Tongue (tissue), 2 donors: ENCODE measurements around the gene CCDC102A. TPM values are rescaled to one million over a fixed set of nuclear protein-coding genes. Genes with fewer than 3 reads are reported as not detected.

Experiments
- DNase-seq: peaks from one replicate; pipeline ENCODE4 v3.0.0-alpha.2; 2015
- total RNA-seq: library from RNA; depleted of rRNA; stranded (reverse); fragments of >200 nt; gene quantifications from one replicate; pipeline ENCODE4 v1.2.3, GENCODE V29; 2014

Gene CCDC102A
- total RNA-seq, 1 donor from 2014 or later: 17.5 TPM

- no peak for DNase-seq
Observed at GRCh38 chr16:57518520-57518919, 17.9 kb downstream of the CCDC102A start.

GRCh38 chr16:57517397-57518367, 18.7 kb downstream of the CCDC102A start:
- DNase-seq: no peak

GRCh38 chr16:57516773-57517172, 19.6 kb downstream of the CCDC102A start:
- no peak for DNase-seq

GRCh38 chr16:57516176-57516725, 20.1 kb downstream of the CCDC102A start:
- no peak for DNase-seq

GRCh38 chr16:57514791-57515600, 21.4 kb downstream of the CCDC102A start:
- DNase-seq: no peak

- DNase-seq: no peak
Observed at GRCh38 chr16:57514371-57514770, 22.0 kb downstream of the CCDC102A start.

GRCh38 chr16:57513371-57514102, 22.8 kb downstream of the CCDC102A start:
- no peak for DNase-seq

- no peak for DNase-seq
Observed at GRCh38 chr16:57512296-57513001, 23.9 kb downstream of the CCDC102A start.

- DNase-seq: no peak
Observed at GRCh38 chr16:57510016-57510871, 26.1 kb downstream of the CCDC102A start.

- DNase-seq: no peak
Observed at GRCh38 chr16:57509231-57509923, 27.0 kb downstream of the CCDC102A start.

- DNase-seq: no peak
Observed at GRCh38 chr16:57508035-57508425, 28.3 kb downstream of the CCDC102A start.

- peak; percentile 42 for DNase-seq
Observed at GRCh38 chr16:57507136-57508034, 29.0 kb downstream of the CCDC102A start.

- no peak for DNase-seq
Observed at GRCh38 chr16:57505169-57505568, 31.2 kb downstream of the CCDC102A start.

- DNase-seq: no peak
Observed at GRCh38 chr16:57504491-57504890, 31.9 kb downstream of the CCDC102A start.

GRCh38 chr16:57504001-57504400, 32.4 kb downstream of the CCDC102A start:
- no peak for DNase-seq

GRCh38 chr16:57503366-57503765, 33.0 kb downstream of the CCDC102A start:
- DNase-seq: no peak

GRCh38 chr16:57502048-57502775, 34.2 kb downstream of the CCDC102A start:
- DNase-seq: no peak

GRCh38 chr16:57501492-57501891, 34.9 kb downstream of the CCDC102A start:
- no peak for DNase-seq
